Myometrial cell (primary cell): ENCODE measurements around the gene UBE2E2. TPM values are rescaled to one million over a fixed set of nuclear protein-coding genes. Genes with fewer than 3 reads are reported as not detected.

ENCODE experiments used
- total RNA-seq: library from RNA; depleted of rRNA; stranded (reverse); fragments of >200 nt; gene quantifications from 2 replicates; pipeline ENCODE4 v1.2.3, GENCODE V29; 2015

The UBE2E2 gene
- total RNA-seq = 26.8 and 42.9 TPM in 2 replicates

GRCh38 chr3:23202921-23203707 lies at the start of gene UBE2E2:
TSS of gene UBE2E2 (plus strand) at chr3:23203327.

